SU-DHL-6 (cell line): ENCODE data around the gene CDV3.
"Not testable (repeated sequence)": the region's sequence is repeated elsewhere in the genome, so short reads cannot be mapped to it uniquely, and the experiment has no call there.

Source experiments
- H2AFZ ChIP-seq: fragments of 200-600 bp; sonication (generic); 2 replicates; pipeline ENCODE4 v1.6.1; 2014; ENCODE audit warnings: low read depth, mild to moderate bottlenecking, moderate library complexity, mixed read lengths, antibody characterized with exemption, low read length; ENCODE audit not compliant: severe bottlenecking
- H3F3A ChIP-seq: fragments of 200-600 bp; shearing (Covaris generic); 2 replicates; pipeline ENCODE4 v1.6.0; 2016; ENCODE audit warnings: antibody characterized with exemption, mild to moderate bottlenecking; ENCODE audit not compliant: insufficient read depth
- H3K27ac ChIP-seq: fragments of 200-600 bp; sonication (generic); 2 replicates; pipeline ENCODE4 v1.5.1; 2016; ENCODE audit warnings: low read depth, mild to moderate bottlenecking, low read length, moderate library complexity, mixed read lengths
- H3K27me3 ChIP-seq: fragments of 200-600 bp; sonication (generic), shearing (Covaris generic); 2 replicates; pipeline ENCODE4 v1.6.0; 2014; ENCODE audit warnings: mild to moderate bottlenecking, low read length
- H3K36me3 ChIP-seq: fragments of 200-600 bp; sonication (generic); 2 replicates; pipeline ENCODE4 v1.6.1; 2014; ENCODE audit warnings: mild to moderate bottlenecking, low read length, mixed read lengths
- H3K4me2 ChIP-seq: fragments of 300-600, 200-600 bp; shearing (Covaris generic), sonication (generic); 2 replicates; pipeline ENCODE4 v1.6.0; 2014; ENCODE audit warnings: low read length, low read depth, mild to moderate bottlenecking; ENCODE audit not compliant: poor library complexity, severe bottlenecking
- H3K4me3 ChIP-seq: fragments of 200-600 bp; sonication (generic); 2 replicates; pipeline ENCODE4 v1.5.1; 2014; ENCODE audit warnings: antibody characterized with exemption, low read length, mild to moderate bottlenecking, mixed read lengths; ENCODE audit not compliant: insufficient read depth, poor library complexity, severe bottlenecking
- H3K79me2 ChIP-seq: fragments of 200-600 bp; sonication (generic); 2 replicates; pipeline ENCODE4 v1.6.1; 2014; ENCODE audit warnings: mild to moderate bottlenecking, low read length, moderate library complexity; ENCODE audit not compliant: insufficient read depth
- H3K9ac ChIP-seq: fragments of 200-600 bp; sonication (generic); 2 replicates; pipeline ENCODE4 v1.7.0; 2014; ENCODE audit warnings: mild to moderate bottlenecking, low read length
- H3K9me2 ChIP-seq: fragments of 200-600 bp; sonication (generic); replicated peaks from 2 replicates; pipeline ENCODE4 v1.6.1; 2014; ENCODE audit warnings: low read length; ENCODE audit not compliant: insufficient read depth
- H3K9me3 ChIP-seq: fragments of 200-600 bp; sonication (generic); 2 replicates; pipeline ENCODE4 v1.6.1; 2014; ENCODE audit warnings: low read length, mixed read lengths; ENCODE audit not compliant: insufficient read depth
- H4K20me1 ChIP-seq: fragments of 200-600 bp; sonication (generic); 2 replicates; pipeline ENCODE4 v1.6.1; 2014; ENCODE audit warnings: low read depth, mild to moderate bottlenecking, antibody characterized with exemption, low read length, moderate library complexity, mixed read lengths
- EZH2phosphoT487 ChIP-seq: fragments of 200-600 bp; sonication (generic), shearing (Covaris generic); conservative IDR thresholded peaks from 2 replicates; pipeline ENCODE4 v1.6.1; 2018; ENCODE audit warnings: mild to moderate bottlenecking, antibody characterized with exemption, low read length, moderate library complexity, mixed read lengths
- TF ChIP-seq, protein P1 (sequence below): fragments of 200-600 bp; sonication (generic); IDR thresholded peaks from one replicate; pipeline ENCODE4 v1.5.1; 2017; ENCODE audit warnings: antibody characterized with exemption, mild to moderate bottlenecking, low read length, moderate library complexity; ENCODE audit not compliant: insufficient read depth, poor library complexity, severe bottlenecking

CDV3 gene

DNA sequence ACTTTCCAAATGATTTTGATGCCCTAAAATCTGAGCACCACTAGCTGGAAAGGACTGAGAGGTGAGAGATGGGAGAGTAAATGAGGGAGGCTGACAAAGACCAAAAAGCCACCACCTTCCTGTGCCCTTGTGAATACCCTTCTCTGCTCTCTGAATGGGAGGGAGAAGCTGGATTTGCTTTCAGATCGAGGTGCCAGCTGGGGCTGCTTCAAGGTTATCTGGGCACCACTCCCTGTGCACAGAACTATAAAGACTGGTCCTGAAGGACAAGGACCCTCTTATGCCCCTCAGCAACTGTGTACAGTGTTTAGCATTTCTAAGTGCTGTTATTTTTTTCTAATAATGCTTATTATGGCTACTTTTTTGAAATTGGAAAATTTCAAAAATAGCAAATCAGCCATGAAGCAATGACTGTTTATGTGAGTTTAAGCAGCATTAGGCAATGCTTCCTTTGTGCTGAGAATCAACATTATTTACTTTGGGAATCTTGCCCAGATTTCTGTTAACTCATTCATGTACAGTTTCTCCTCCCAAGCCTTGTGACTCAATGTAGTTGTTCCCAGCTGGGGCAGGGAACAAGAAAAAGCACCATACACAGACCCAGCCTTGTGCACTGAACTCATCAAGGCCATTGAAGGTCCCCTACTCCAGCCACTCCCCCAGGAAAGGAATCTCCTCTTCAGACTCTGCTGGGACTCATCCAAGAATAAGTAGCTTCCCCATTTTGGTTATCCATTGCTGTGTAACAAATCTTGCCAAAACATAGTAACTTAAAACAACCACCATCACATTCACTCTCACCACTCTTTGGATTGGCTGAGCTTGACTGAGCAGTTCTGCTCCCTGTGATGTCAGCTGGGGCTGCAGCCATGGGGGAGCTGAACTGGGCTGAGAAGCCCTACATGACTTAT lies 37.3 kb upstream of the CDV3 start:
- H3K9me2 ChIP-seq = no peaks in the 10 kb centered on the region
- no peaks in the 10 kb centered on the region for H3K27me3 ChIP-seq
- no peaks in the 10 kb centered on the region for H3F3A ChIP-seq
- no peaks in the 10 kb centered on the region for H3K79me2 ChIP-seq
- no peaks in the 10 kb centered on the region for H4K20me1 ChIP-seq
- H3K9me3 ChIP-seq = no peaks in the 10 kb centered on the region; the same call in 1 of the 2 replicates
- H2AFZ ChIP-seq = no peak overlapping the region
- no peaks in the 10 kb centered on the region for H3K36me3 ChIP-seq
- H3K4me2 ChIP-seq = no peak overlapping the region
- no peak overlapping the region for H3K4me3 ChIP-seq
- no peak overlapping the region for H3K9ac ChIP-seq
- no peak for TF ChIP-seq EZH2phosphoT487
- TF ChIP-seq, protein P1, sequence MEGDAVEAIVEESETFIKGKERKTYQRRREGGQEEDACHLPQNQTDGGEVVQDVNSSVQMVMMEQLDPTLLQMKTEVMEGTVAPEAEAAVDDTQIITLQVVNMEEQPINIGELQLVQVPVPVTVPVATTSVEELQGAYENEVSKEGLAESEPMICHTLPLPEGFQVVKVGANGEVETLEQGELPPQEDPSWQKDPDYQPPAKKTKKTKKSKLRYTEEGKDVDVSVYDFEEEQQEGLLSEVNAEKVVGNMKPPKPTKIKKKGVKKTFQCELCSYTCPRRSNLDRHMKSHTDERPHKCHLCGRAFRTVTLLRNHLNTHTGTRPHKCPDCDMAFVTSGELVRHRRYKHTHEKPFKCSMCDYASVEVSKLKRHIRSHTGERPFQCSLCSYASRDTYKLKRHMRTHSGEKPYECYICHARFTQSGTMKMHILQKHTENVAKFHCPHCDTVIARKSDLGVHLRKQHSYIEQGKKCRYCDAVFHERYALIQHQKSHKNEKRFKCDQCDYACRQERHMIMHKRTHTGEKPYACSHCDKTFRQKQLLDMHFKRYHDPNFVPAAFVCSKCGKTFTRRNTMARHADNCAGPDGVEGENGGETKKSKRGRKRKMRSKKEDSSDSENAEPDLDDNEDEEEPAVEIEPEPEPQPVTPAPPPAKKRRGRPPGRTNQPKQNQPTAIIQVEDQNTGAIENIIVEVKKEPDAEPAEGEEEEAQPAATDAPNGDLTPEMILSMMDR = no peak
- no peak overlapping the region for H3K27ac ChIP-seq

- H3K9me3 ChIP-seq, H3K27ac ChIP-seq, H3K36me3 ChIP-seq, H3K27me3 ChIP-seq, H4K20me1 ChIP-seq, H3K79me2 ChIP-seq, H3K9ac ChIP-seq, H3K4me2 ChIP-seq, H3K4me3 ChIP-seq, H3K9me2 ChIP-seq, H2AFZ ChIP-seq, H3F3A ChIP-seq: not testable (repeated sequence)
Measured at GRCh38 chr3:133537131-133537530, 36.4 kb upstream of the CDV3 start.

DNA sequence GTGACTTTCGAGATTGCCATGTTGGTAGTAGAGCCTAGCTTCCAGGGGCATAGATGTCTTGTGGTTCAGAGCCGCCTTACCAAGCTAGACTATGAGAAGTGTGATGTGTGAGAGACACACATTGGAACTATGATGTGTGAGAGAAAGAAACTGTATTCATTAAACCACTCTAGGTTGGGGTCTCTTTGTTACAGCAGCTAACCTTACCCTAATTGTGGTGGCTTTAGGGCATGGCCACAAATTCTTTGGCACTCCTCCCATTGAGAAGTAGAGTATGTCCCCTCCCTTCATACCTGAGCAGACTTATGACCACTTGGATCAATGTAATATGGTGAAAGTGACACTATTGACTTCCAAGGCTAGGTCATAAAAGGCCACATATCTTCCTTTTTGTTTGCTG lies 35.3 kb upstream of the CDV3 start:
- no peak for TF ChIP-seq EZH2phosphoT487
- TF ChIP-seq, protein P1 = no peak
- H2AFZ ChIP-seq = no peak overlapping the region
- H4K20me1 ChIP-seq = no peaks in the 10 kb centered on the region
- H3K27me3 ChIP-seq = no peaks in the 10 kb centered on the region
- no peaks in the 10 kb centered on the region; the same call in 1 of the 2 replicates for H3K9me3 ChIP-seq
- H3K4me2 ChIP-seq = no peak overlapping the region
- no peak overlapping the region for H3K27ac ChIP-seq
- H3K79me2 ChIP-seq = no peaks in the 10 kb centered on the region
- no peak overlapping the region for H3K4me3 ChIP-seq
- H3K9me2 ChIP-seq = no peaks in the 10 kb centered on the region
- H3K9ac ChIP-seq = no peak overlapping the region
- no peaks in the 10 kb centered on the region for H3F3A ChIP-seq
- no peaks in the 10 kb centered on the region for H3K36me3 ChIP-seq
